Measurements from ENCODE around the gene SPATA31D4. TPM values are rescaled to one million over a fixed set of nuclear protein-coding genes. Genes with fewer than 3 reads are reported as not detected.

Gene SPATA31D4
- total RNA-seq, 1 donor from 2014 or later, result not detected

DNA sequence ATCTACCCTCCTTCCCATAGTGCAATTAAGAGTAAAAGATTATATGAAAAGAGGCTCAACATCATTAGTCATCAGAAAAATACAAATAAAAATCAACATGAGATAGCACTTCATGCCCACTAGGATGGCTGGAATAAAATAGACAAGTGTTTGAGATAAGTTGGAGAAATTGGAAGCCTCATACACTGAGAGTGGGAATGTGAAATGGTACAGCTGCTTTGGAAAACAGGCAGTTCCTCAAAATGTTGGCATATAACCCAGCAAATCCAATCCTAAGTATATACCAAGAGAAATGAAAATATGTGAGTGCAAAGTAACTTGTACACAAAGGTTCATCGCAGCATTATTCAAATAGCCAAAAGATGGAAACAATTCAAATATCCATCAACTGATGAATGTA is 24.9 kb downstream of the SPATA31D4 start:
- DNase-seq (no peak), ATAC-seq (no peak)
- H3K27me3 ChIP-seq, result no peaks in the 10 kb centered on the region
- H3K4me3 ChIP-seq, result no peak overlapping the region
- no peak overlapping the region for H3K27ac ChIP-seq
- TF ChIP-seq, protein P1, sequence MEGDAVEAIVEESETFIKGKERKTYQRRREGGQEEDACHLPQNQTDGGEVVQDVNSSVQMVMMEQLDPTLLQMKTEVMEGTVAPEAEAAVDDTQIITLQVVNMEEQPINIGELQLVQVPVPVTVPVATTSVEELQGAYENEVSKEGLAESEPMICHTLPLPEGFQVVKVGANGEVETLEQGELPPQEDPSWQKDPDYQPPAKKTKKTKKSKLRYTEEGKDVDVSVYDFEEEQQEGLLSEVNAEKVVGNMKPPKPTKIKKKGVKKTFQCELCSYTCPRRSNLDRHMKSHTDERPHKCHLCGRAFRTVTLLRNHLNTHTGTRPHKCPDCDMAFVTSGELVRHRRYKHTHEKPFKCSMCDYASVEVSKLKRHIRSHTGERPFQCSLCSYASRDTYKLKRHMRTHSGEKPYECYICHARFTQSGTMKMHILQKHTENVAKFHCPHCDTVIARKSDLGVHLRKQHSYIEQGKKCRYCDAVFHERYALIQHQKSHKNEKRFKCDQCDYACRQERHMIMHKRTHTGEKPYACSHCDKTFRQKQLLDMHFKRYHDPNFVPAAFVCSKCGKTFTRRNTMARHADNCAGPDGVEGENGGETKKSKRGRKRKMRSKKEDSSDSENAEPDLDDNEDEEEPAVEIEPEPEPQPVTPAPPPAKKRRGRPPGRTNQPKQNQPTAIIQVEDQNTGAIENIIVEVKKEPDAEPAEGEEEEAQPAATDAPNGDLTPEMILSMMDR (IDR thresholded peaks at IDR 0.05), result no peak
- no peaks in the 10 kb centered on the region for H3K9me3 ChIP-seq
- intact Hi-C loops (cut with DNase I), result no loop called here
- no peaks in the 10 kb centered on the region for H3K36me3 ChIP-seq
- no peaks in the 10 kb centered on the region for H3K4me1 ChIP-seq

DNA sequence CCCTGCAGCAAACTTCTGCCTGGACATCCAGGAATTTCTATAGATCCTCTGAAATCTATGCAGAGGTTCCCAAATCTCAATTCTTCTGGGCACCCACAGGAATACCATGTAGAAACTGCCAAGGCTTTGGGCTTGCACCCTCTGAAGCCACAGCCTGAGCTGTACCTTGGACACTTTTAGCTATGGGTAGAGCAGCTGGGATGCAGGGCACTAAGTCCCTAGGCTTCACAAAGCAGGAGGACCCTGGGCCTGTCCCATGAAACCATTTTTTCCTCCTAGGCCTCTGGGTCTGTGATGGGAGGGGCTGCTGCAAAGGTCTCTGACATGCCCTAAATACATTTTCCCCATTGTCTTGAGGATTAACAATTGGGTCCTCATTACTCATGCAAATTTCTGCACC is 27.4 kb downstream of the SPATA31D4 start:
- Histone ChIP-seq H3K27ac (no peak overlapping the region), H3K36me3 (no peaks in the 10 kb centered on the region), H3K4me3 (no peak overlapping the region), H3K27me3 (no peaks in the 10 kb centered on the region), H3K9me3 (no peaks in the 10 kb centered on the region), H3K4me1 (no peaks in the 10 kb centered on the region)
- TF ChIP-seq, protein P1 (IDR thresholded peaks at IDR 0.05), result no peak
- DNase-seq (no peak), ATAC-seq (no peak)
- intact Hi-C loops (cut with DNase I), result no loop called here

DNA sequence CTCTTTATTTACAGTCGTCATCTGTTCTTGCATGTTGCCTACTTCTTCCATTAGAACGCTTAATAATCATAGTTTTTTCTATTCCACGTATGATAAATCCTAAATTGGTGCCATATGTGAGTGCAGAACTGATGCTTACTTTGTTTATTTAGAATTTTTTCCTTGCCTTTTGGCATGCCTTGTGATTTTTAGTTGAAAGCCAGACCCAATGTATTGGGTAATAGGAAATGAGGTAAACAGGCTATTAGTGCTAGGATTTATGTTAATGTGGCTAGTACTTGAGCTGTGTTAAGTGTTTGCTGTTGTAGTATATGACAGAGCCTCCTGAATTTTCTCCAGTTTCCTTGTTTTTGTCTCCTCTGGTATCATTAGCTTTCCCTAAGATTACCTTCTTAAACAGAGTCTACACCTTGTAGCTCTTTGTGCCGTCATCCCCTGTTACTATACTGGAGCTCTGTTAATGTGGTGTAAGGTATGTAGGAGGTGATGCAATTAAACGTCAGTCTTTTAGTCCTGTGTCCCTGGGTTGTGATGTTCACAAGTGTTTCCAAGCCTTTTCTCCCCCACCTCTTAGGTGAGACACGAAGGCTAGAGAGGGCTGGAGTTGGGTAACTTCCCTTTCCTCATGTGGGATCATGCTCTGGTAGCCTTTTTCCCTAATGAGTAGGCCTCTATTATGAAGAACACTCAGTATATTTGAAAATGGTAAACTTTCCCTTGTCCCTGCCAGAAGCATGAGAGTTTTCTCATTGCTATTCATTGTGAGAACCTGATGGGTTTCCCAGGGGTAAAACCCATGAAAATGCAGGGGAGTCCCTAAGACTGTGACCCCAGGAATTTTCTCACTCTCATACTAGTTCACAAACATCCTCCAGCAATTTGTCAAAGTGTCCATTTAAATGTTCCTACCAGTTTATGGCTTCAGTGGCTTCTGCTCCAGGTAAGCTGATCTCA is 36.3 kb downstream of the SPATA31D4 start:
- Histone ChIP-seq H3K4me1 (no peaks in the 10 kb centered on the region), H3K27ac (no peak overlapping the region), H3K9me3 (no peaks in the 10 kb centered on the region), H3K36me3 (no peaks in the 10 kb centered on the region), H3K4me3 (no peak overlapping the region), H3K27me3 (no peaks in the 10 kb centered on the region)
- DNase-seq, result no peak
- no peak for ATAC-seq
- intact Hi-C loops (cut with DNase I), result no loop called here
- TF ChIP-seq, protein P1 (IDR thresholded peaks at IDR 0.05), result no peak

DNA sequence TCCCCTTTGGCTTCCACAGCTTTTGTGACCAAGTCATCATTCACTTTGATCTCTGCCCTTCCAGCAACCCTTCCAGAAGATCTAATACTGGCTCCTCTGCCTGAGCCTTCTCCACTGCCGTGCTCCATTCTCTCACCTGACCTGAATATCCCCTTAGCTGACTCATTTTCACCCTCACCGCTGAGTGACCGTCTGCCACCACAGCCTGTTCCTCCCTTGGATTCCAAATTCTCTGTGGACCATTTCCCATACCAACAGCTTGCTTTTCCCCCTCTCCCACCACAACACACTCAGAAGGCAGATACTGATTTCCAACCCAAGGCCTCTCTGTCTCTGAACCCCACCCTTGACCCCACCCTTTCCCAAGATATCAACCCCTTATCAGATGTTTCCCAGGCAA is 39.8 kb downstream of the SPATA31D4 start:
- DNase-seq (no peak), ATAC-seq (no peak)
- TF ChIP-seq, protein P1 (IDR thresholded peaks at IDR 0.05), result no peak
- H3K4me3 ChIP-seq, result no peak overlapping the region
- intact Hi-C loops (cut with DNase I), result no loop called here
- no peaks in the 10 kb centered on the region for H3K9me3 ChIP-seq
- no peaks in the 10 kb centered on the region for H3K36me3 ChIP-seq
- no peaks in the 10 kb centered on the region for H3K27me3 ChIP-seq
- no peaks in the 10 kb centered on the region for H3K4me1 ChIP-seq
- no peak overlapping the region for H3K27ac ChIP-seq

DNA sequence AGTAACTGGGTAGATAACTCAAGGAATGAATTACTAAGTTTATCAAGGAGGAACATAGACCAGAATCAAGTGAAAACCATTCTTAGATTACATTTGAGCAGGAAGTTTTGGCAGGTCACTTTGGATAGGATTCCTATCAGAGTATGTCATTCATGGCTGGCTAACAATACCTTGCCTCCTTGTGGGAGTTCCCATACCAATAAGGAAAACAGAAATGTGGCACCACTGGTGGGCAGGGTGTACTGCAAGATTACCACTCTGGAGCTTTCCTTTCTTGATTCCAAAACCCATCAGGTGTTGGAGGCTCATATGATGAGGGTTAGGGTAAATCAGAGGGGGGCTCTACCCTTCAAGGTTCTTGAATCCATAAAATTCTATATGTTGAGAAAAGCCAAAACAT is 41.7 kb downstream of the SPATA31D4 start:
- TF ChIP-seq, protein P1 (IDR thresholded peaks at IDR 0.05), result no peak
- Histone ChIP-seq H3K4me1 (no peaks in the 10 kb centered on the region), H3K27ac (no peak overlapping the region), H3K27me3 (no peaks in the 10 kb centered on the region), H3K36me3 (no peaks in the 10 kb centered on the region), H3K4me3 (no peak overlapping the region), H3K9me3 (no peaks in the 10 kb centered on the region)
- intact Hi-C loops (cut with DNase I), result no loop called here
- DNase-seq (no peak), ATAC-seq (no peak)

All from upper lobe of right lung (tissue), 1 donor.